Gastrocnemius medialis (tissue), 4 donors: ENCODE measurements around the gene MED9.

Experiments used
- CTCF ChIP-seq, 5 experiments: fragments of 450-650 bp in 3 of 5; fragments of 200-600 bp in 2 of 5; sonication (generic) in 2 of 5; IDR thresholded peaks in 4 of 5; conservative IDR thresholded peaks in 1 of 5; 1 replicate in 4 of 5; 2 replicates in 1 of 5; pipeline ENCODE4 v1.5.1; 2016 to 2019; ENCODE audit warnings: antibody characterized with exemption in 5 of 5, mild to moderate bottlenecking in 3 of 5, moderate library complexity in 3 of 5
- POLR2A ChIP-seq, 2 donors: fragments of 450-650 bp; IDR thresholded peaks; one replicate each; pipeline ENCODE4 v1.6.1; 2017; ENCODE audit warnings: antibody characterized with exemption in 2 of 2, mild to moderate bottlenecking in 2 of 2, moderate library complexity in 2 of 2

DNA sequence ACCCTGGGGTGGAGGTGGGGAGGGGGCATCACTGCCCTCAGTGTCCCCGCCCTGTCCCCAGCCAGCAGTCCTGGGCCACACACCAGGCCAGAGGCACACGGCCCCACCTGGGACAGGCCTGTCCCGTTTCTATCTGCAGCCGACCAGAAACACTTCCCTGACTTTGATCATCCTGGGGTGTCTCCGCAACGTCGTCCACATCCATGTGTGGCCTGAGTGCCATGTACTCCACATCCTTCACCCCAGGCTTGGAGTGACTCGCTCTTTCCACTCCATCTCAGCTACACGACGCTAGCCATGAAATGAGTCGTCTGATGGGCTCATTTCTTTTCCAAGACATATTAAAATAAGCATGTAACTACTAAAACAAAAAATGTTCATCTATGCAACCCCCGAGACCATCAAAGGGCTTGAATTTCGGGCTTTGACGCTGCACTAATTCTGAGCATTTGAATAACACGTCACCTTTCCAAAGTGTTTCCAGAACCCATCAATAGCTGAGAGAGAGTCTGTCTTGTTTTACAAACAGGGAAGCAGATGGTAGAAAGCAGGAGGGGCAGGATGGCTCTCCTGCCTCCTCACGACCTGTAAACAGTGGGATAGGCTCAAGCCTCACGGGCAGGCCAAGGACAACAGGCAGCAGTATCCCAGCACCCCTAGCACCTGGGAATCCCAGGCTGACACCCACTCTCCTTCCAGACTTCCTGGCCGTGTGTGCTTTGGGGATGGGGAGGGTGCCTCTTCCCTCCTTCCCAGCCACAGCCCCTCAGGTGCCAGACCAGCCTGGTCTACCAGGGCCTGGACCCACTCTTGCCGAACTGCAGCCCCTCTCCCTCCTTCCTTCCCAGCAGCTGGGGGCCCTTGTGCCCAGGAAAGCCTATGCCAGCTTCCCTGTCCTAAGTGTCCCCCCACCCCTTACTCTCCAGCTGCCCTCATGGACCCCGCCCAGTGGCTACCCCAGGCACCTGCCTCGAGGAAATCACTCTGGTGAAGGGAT lies 39.4 kb downstream of the MED9 start:
- TF ChIP-seq POLR2A (IDR thresholded peaks at IDR 0.05): no peak
- TF ChIP-seq CTCF (IDR thresholded peaks at IDR 0.05 in 4 of 5, conservative IDR thresholded peaks at IDR 0.05 in 1 of 5): no peak
